Ovary (tissue), 9 donors: ENCODE results near the gene TMEM79. TPM values are rescaled to one million over a fixed set of nuclear protein-coding genes. Genes with fewer than 3 reads are reported as not detected.

Experiments
- DNase-seq, 5 donors: peaks; one replicate each; pipeline ENCODE4 v3.0.0-alpha.2; 2019 to 2020
- H3K27ac ChIP-seq, 2 donors: fragments of 200-600 bp; one replicate each; pipeline versions ENCODE4 v1.5.1 to v1.8.0; 2019 to 2022
- H3K27me3 ChIP-seq: fragments of 200-600 bp; one replicate; pipeline ENCODE4 v1.8.0; 2022
- H3K36me3 ChIP-seq: fragments of 200-600 bp; sonication (generic); one replicate; pipeline ENCODE4 v1.5.1; 2019
- H3K4me1 ChIP-seq: one replicate; pipeline ENCODE4 v1.8.1; 2013; ENCODE audit warnings: mild to moderate bottlenecking, moderate library complexity; ENCODE audit not compliant: insufficient read depth
- H3K4me3 ChIP-seq: fragments of 200-600 bp; sonication (generic); one replicate; pipeline ENCODE4 v1.5.1; 2017
- H3K9me3 ChIP-seq, 2 donors: fragments of 200-600 bp in 1 of 2; sonication (generic) in 1 of 2; one replicate each; pipeline versions ENCODE4 v1.5.1 to v1.8.1; 2013 to 2019; ENCODE audit warnings: mild to moderate bottlenecking in 1 of 2, moderate library complexity in 1 of 2
- CTCF ChIP-seq, 3 donors: fragments of 450-650 bp in 2 of 3; fragments of 200-600 bp in 1 of 3; IDR thresholded peaks; one replicate each; pipeline versions ENCODE4 v1.5.1 to v1.8.0; 2016 to 2022; ENCODE audit warnings: antibody characterized with exemption in 3 of 3, mild to moderate bottlenecking in 1 of 3
- EP300 ChIP-seq: sonication (generic); formaldehyde crosslinking; IDR thresholded peaks from one replicate; pipeline ENCODE4 v1.6.1; 2017; ENCODE audit warnings: antibody characterized with exemption
- POLR2A ChIP-seq: fragments of 450-650 bp; IDR thresholded peaks from one replicate; pipeline ENCODE4 v1.6.1; 2017; ENCODE audit warnings: antibody characterized with exemption, mild to moderate bottlenecking, moderate library complexity
- WGBS, 3 donors: extraction: QIAGEN DNeasy Blood & Tissue Kit in 1 of 3; methylation state at CpG; one replicate each; pipeline versions ENCODE4 v1.1.5 to v1.1.7; 2013 to 2017; 5-methylcytosine and 5-hydroxymethylcytosine counted together
- intact Hi-C, 4 donors: fragments of 100-400 bp; cut with DNase I; formaldehyde crosslinking; loops; one replicate each; pipeline versions ENCODE4 v1.11.0 to v1.15.1; 2022 to 2023
- polyA plus RNA-seq, 2 donors: library from polyadenylated mRNA; stranded (reverse); fragments of 200-250 nt in 1 of 2; fragments of 350-450 nt in 1 of 2; fragmentation: Illumina TruSeq in 1 of 2; extraction: RNeasy Lipid Tissue Mini Kit (QIAGEN cat#74804) in 1 of 2; gene quantifications; one replicate each; pipeline ENCODE4 v1.2.3, GENCODE V29; 2013 to 2014
- total RNA-seq, 7 donors: library from RNA; depleted of rRNA in 2 of 7; stranded (reverse); fragments of >200 nt in 2 of 7; fragmentation: NEBNext Ultra II Directional in 3 of 7; extraction: Animal tissue kit (Norgen Biotek cat#: 25700) in 3 of 7; gene quantifications; one replicate each; pipeline versions ENCODE4 v1.1.0 to v1.2.4, GENCODE V29; 2016 to 2023
- donor health status: DM: no; HTN: no; CAD: no; lungs with moderate emphysema.
- donor health status: DM: no; HTN: no; CAD: no.
- donor health status: Bipolar disorder and iron deficiency.
- donor health status: DM: yes; HTN: yes; CAD: no.
- donor health status: DM: no; HTN: no; CAD: no.
- donor health status: DM: yes; HTN: yes; CAD: no.

Gene TMEM79
- total and polyA plus RNA-seq, 9 donors = 0.80 to 3.3 (median 2.1) TPM

GRCh38 chr1:156281281-156281680, 2.8 kb upstream of the TMEM79 start:
- H3K27ac ChIP-seq = no peak overlapping the region
- WGBS, 3 donors = 10 to 16% (median 11%) methylated on average over 8 of the region's 8 CpGs

GRCh38 chr1:156281693-156282478, 2.2 kb upstream of the TMEM79 start:
- Histone ChIP-seq H3K9me3 (no peaks in the 10 kb centered on the region), H3K27ac (peak overlapping the region; percentile 16 to 50), H3K4me3 (peak overlapping the region; percentile 81), H3K4me1 (peaks cover 7% of the 10 kb centered on the region), H3K36me3 (no peaks in the 10 kb centered on the region), H3K27me3 (no peaks in the 10 kb centered on the region)
- intact Hi-C loops = no loop called here
- TF ChIP-seq POLR2A = no peak
- no peak for TF ChIP-seq CTCF (IDR thresholded peaks at IDR 0.05)
- TF ChIP-seq EP300 = no peak
- 6 to 9% (median 6%) methylated on average over 22 of the region's 22 CpGs for WGBS, 3 donors
- no peak for DNase-seq

More at GRCh38 chr1:156281281-156281680, 2.8 kb upstream of the TMEM79 start:
- H3K9me3 ChIP-seq = no peaks in the 10 kb centered on the region
- no peak for DNase-seq
- H3K27me3 ChIP-seq = no peaks in the 10 kb centered on the region
- peak overlapping the region; percentile 81 for H3K4me3 ChIP-seq
- intact Hi-C loops = no loop called here
- H3K36me3 ChIP-seq = no peaks in the 10 kb centered on the region
- TF ChIP-seq POLR2A = no peak
- no peak for TF ChIP-seq EP300
- TF ChIP-seq CTCF (IDR thresholded peaks at IDR 0.05) = no peak
- peaks cover 7% of the 10 kb centered on the region for H3K4me1 ChIP-seq

- TF ChIP-seq POLR2A = peak; percentile 68
- TF ChIP-seq CTCF (IDR thresholded peaks at IDR 0.05) = no peak
- peak within 1 kb of the TSS; percentile 16 to 50 for H3K27ac ChIP-seq
- H3K9me3 ChIP-seq = no peaks in the 10 kb centered on the region
- no peaks in the 10 kb centered on the region for H3K27me3 ChIP-seq
- peaks cover 7% of the 10 kb centered on the region for H3K4me1 ChIP-seq
- WGBS, 3 donors = 0% methylated on average over 50 of the region's 50 CpGs
- H3K36me3 ChIP-seq = no peaks in the 10 kb centered on the region
- intact Hi-C loops = no loop called here
- peak within 1 kb of the TSS; percentile 81 for H3K4me3 ChIP-seq
- DNase-seq = peak; percentile 97 to 98 (median 97)
These were observed 1.5 kb upstream of the TMEM79 start, which contains the start of gene SMG5 for GRCh38 chr1:156282479-156283222. Gene SMG5, minus strand, starts transcription at chr1:156282825. Its CDS starts 145 bp downstream, at chr1:156282680.

GRCh38 chr1:156283521-156283920, 604 bp upstream of the TMEM79 start:
- H3K4me3 ChIP-seq = peak overlapping the region; percentile 81
- H3K27me3 ChIP-seq = no peaks in the 10 kb centered on the region
- no peak for DNase-seq
- intact Hi-C loops = no loop called here
- H3K9me3 ChIP-seq = no peaks in the 10 kb centered on the region
- 63 to 87% (median 77%) methylated on average over 1 of the region's 1 CpG for WGBS, 3 donors
- no peaks in the 10 kb centered on the region for H3K36me3 ChIP-seq
- TF ChIP-seq EP300 (no peak), CTCF (IDR thresholded peaks at IDR 0.05) (no peak), POLR2A (no peak)
- no peak overlapping the region for H3K27ac ChIP-seq
- H3K4me1 ChIP-seq = peaks cover 7% of the 10 kb centered on the region
